HG02798 (cell line): ENCODE data around the gene USP54.

Experiments
- ATAC-seq: cut with Tn5 transposase; IDR thresholded peaks from one replicate; pipeline ENCODE4 v1.9.1; 2021; ENCODE audit warnings: mild to moderate bottlenecking; ENCODE audit not compliant: unreplicated experiment, poor library complexity

Gene USP54

GRCh38 chr10:73537709-73538108 lies 53.4 kb downstream of the USP54 start:
- no peak for ATAC-seq

DNA sequence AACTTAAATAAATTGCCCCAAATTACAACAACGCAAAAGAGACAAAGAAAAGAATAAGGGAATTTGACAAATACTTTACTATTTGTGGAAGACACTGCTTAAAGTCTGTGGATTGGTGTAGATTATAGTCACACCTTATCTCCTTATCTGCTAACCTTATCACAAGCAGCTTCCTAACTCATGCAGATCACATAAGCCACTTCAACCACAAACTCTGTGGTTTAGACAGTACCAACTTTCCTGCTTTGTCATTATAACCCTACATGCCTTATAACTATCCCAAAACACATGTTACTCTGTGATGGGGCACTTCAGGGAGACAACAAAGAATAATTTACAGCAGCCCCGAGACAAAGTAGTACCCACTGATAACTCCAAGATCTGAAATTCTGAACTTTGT lies 53.9 kb downstream of the USP54 start:
- ATAC-seq: no peak

GRCh38 chr10:73534857-73535256 lies 56.3 kb downstream of the USP54 start:
- no peak for ATAC-seq

DNA sequence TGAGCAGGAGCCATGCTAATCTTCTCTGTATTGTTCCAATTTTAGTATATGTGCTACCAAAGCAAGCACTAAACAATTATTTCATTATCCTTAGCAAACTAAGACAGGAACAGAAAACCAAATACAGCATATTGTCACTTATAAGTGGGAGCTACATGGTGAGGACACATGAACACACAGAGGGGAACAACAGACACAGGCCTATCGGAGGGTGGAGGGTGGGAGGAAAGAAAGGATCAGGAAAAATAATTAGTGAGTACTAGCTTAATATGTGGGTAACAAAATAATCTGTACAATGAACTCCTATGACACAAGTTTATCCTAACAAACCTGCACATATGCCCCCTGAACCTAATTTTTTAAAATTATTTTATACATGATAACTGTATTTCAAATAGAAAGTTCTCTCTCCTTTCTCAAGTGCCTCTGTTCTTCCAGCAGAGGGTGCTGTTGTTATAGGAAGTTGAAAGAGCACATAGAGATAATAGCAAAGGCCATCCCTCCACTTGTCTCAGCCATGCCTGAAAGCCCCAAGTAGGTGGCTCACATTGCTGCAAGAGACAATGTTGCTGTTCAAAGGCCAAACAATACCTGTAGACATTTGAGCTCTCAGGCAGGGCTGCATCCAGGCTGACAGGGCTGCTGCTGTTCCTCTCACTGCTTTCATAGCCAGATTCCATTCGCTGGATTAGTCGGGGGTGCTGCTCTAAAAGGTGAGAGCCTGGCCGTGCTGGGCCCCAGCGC lies 61.9 kb downstream of the USP54 start:
- peak; percentile 53 for ATAC-seq

GRCh38 chr10:73522263-73522662 lies 68.9 kb downstream of the USP54 start:
- ATAC-seq: no peak

DNA sequence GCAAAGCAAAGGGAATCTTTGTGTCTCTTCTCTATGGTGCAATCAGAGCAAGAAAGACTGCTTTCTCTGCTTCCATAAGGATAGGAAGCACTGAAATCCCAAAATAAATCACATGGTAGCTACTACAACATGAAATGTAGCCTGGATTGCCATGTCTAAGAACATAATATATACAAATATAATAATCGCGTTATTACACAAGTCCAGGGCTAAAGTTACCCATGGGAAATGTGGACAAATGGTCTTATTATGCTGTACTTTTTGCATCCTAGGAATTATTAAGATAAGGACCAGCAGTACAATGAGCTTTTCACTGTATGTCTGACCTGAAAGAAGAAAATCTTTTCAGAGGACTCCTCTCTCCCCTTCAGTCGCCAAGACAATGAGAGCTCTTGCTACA lies 71.8 kb downstream of the USP54 start:
- no peak for ATAC-seq

DNA sequence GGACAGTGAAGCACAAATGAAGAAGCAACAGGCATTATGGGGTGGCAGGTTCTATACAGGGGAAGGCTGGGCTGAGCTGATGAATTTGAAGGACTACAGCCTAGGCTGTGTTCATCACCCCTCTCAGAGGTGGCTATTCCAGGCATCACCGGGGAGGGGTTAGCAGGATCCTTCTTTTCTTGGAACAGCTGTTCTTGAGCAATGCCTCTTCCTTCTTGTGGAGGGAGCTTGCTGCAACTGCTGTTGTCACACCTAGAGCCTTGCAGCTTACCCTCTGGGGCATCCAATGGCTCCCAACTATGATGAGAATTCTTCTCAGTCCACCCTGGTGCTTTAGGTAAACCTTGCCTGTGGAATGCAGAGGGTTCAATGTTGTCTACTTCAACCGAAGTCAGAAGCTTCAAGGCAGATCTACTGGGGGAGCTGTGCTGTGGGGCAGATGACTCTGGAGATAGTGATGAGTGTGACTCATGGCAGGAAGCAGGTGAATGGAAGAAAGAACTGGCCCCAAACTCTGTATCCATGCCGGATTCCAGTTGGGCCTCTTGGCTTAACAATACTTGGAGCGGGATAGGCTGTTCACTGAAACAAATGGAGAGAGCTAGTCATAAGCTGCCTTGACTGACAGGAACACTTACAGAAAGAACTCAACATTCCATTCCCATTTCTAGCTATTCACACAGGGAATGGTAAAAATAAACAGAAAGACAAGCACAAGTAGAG lies 73.8 kb downstream of the USP54 start:
- ATAC-seq: no peak

GRCh38 chr10:73512207-73512743 lies 78.9 kb downstream of the USP54 start:
- no peak for ATAC-seq

- ATAC-seq: no peak
Measured at GRCh38 chr10:73509695-73510094, 81.4 kb downstream of the USP54 start.

DNA sequence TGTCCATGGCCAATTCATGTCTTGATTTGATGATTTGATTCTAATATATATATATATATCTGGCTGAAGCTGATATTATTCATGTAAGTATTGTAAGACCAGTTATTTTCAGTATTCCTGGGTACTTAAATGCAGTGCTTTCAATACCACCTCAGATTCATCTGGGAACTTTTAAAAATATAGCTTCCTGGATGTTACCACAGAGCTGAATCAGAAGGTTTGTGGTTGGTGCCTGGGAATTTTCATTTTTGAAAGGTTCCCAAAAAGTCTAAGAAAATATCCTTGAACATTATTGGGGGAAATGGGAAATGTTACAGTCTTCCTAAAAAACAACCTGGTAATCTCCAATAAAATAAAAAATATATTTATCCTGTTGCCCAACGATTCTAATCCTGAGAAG lies 84.7 kb downstream of the USP54 start:
- no peak for ATAC-seq

DNA sequence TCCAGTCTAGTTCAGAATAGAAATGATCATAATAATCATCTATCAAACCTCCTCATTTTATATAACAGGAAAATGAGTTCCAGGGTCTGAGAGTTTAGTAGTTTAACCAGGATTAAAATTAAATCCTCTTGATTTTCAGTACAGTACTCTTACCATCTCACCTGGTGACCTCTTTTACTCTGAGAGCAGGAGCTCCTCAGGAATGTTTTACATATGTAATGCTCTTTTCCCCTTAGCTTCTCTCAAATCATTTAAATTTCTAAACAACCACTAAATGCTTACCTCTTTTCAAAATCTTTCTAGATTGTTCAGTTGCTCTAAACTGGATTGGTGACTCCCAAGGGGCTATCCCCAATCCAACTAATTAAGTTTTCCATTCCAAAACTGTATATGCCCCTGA lies 85.1 kb downstream of the USP54 start:
- ATAC-seq: no peak

GRCh38 chr10:73503037-73503436 lies 88.1 kb downstream of the USP54 start:
- ATAC-seq: no peak

DNA sequence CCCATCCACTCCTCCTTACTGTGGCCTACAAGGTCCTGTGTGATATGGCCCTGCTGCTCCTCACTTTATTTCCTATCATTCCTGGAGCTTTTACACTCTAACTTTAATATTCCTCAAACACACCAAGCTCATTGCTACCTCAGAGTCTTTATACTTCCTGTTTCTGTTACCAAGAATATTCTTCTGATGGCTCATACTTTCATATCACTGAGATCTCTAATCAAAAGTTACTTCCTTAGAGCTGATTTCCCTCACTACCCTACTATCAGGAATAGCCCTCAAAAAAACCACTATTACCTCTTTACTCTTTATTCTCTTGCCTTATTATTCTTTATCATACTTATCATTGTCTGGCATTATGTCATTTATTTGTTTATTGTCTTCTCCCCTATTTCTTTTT lies 89.5 kb downstream of the USP54 start:
- no peak for ATAC-seq

DNA sequence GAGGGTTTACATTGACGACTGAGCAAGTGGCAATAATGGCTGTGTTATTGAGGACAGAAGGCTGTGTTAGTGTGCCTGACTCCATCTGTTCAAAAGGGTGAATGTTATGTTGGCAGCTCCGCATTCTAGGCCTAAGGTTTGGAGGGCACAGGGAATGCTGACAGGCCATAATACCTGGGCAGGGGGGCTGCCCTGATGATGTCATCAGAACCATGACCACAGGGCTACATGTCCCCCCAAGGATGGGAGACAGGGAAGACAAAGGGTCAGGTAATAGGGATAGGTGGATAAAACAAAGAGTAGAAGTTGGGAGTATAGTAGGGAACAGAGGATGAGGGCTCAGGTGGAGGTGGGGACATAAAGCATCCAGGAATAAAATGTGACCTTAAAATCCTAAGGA lies 93.5 kb downstream of the USP54 start:
- ATAC-seq: no peak

DNA sequence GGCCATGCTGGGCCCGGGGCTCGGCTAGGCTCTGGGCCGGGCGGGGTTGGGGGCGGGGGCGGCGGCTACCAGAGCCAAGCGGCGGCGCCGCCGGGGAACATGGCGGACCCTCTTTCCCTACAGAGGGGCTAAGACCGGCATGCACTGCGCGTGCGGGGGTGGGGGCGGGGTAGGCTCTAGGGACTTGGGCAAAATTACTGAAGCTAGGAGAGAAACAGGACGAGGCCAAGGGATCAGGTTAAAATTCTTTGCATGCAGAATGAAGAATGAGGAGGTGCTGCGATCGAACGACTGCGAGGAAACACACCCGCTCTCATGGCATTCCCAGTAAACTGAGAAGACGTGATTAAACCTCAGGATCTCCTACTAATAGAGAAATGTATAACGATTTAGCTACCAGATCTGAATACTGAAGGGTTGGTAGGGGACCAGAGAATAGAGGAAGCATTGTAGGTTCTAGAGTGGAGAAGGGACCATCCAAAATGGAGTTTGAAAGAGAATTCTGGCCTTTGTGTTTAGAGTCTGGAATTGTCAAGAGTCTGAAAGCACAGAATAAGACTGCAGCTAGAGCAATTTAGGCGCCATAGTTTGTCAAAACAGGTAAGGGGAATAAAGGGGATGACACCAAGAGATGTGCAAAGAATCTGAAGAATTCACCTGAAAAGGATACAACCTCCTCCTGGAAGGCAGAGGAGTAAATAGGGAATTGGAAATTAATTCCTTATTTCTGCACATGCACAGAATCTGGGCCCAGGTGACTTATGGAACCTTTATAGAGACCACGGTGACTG lies 95.1 kb downstream of the USP54 start, which contains the start of gene PPP3CB:
TSS of gene PPP3CB (minus strand) at position 141 of the 791 bp plus-strand sequence. CDS start at position 6, 135 bp downstream.
- peak; percentile 77 for ATAC-seq

DNA sequence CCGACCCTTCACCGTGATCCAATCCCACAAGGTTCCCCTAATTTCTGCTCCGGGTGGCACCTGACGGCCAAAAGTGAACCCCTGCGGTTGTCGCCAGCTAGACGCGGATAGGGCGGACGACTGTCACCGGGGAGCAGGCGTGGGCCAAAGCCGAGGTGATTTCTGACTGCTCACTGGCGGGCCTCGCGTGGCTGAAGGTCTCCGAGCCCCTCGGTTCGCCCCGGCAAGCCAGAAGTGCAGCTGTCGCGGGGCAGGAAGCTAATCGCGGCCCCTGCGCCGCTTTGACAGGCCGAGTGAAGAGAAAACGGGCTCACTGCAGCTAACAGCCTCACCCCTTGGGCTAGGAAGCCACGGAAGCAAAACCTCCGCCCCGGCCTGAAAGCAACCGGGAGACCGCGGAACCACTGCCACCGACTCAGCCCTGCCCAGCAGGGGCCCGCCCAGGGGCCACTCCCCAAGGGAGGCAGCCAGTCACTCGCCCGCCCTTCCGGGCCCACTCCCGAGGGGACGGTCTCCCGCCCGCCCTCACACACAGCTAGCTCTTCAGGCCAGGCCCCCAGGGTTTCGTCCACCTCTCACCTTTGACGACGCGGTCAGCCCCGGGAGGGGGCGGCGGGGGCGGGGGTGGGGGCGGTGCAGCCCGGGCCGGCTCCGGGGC lies 95.8 kb downstream of the USP54 start:
- ATAC-seq: peak; percentile 94

GRCh38 chr10:73494877-73495225 lies 96.3 kb downstream of the USP54 start:
- ATAC-seq: no peak

DNA sequence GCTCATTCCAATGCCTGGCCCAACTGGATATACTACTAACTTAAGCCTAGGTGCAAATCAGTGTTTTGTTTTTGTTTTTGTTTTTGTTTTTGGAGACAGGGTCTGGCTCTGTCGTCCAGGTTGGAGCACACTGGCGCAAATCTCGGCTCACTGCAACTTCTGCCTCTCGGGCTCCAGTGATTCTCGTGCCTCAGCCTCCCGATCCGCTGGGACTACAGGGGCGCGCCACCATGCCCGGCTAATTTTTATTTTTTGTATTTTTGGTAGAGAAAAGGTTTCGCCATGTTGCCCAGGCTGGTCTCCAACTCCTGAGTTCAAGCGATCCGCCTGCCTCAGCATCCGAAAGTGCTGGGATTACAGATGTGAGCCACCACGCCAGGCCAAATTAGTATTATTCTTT lies 96.9 kb downstream of the USP54 start:
- no peak for ATAC-seq

- ATAC-seq: no peak
Measured at GRCh38 chr10:73493781-73494180, 97.4 kb downstream of the USP54 start.

DNA sequence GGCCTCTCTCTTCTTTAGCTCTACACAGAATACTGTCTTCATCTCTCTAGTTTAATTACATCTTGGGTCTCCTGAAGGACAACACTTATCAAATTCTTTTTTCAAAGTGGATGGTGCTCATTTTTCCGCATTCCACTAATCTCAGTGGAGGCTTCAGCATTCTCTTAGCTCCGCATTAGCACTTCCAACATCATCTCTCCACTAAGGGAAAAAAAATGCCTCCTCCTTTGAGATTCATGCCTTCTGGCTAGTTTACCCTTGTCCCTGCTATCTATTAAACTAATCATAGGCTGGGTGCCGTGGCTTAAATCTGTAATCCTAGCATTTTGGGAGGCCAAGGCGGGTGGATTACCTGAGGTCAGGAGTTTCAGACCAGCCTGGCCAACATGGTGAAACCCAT lies 104.5 kb downstream of the USP54 start:
- no peak for ATAC-seq
